Stimulated activated CD8-positive, alpha-beta memory T cell treated with anti-CD3 and anti-CD28 coated beads, Interleukin-2, amount 100 ng/mL, for 1 hour (primary cell): ENCODE measurements around the gene HTR1D.

ENCODE experiments used
- DNase-seq, 2 donors: peaks; one replicate each; pipeline ENCODE4 v3.0.0-alpha.2; 2020; ENCODE audit warnings: low read depth in 2 of 2

Gene HTR1D

GRCh38 chr1:23150125-23150524 lies 67.2 kb downstream of the HTR1D start:
- DNase-seq = no peak

GRCh38 chr1:23149114-23149513 lies 68.2 kb downstream of the HTR1D start:
- DNase-seq = no peak

- DNase-seq = no peak
Measured at GRCh38 chr1:23148084-23148483, 69.2 kb downstream of the HTR1D start.
